Measurements from ENCODE around the gene PDE6D.
A peak's percentile ranks its signal among the peaks of the same experiment; 100 is the strongest.

The PDE6D gene

GRCh38 chr2:231786917-231787292 lies 5.8 kb upstream of the PDE6D start:
- no peak for TF ChIP-seq CTCF (IDR thresholded peaks at IDR 0.05; ENCODE audit: insufficient read depth, low read depth, low read length, missing control alignments)
- H3K4me3 ChIP-seq (ENCODE audit: low read depth, low read length): peak overlapping the region; percentile 85
- no peak for DNase-seq (ENCODE audit: low read depth)

- TF ChIP-seq CTCF (IDR thresholded peaks at IDR 0.05; ENCODE audit: insufficient read depth, low read depth, low read length, missing control alignments): peak; percentile 43
- peak within 1 kb of the TSS; percentile 85 for H3K4me3 ChIP-seq (ENCODE audit: low read depth, low read length)
- peak; percentile 92 for DNase-seq (ENCODE audit: low read depth)
These were observed 5.3 kb upstream of the PDE6D start, which contains the start of gene COPS7B for GRCh38 chr2:231786177-231786916. Gene COPS7B, plus strand, starts transcription at chr2:231786445. Its CDS starts 2,126 bp downstream, at chr2:231788571.

GRCh38 chr2:231785822-231786176 lies 4.7 kb upstream of the PDE6D start:
- H3K4me3 ChIP-seq (ENCODE audit: low read depth, low read length): peak overlapping the region; percentile 85
- no peak for DNase-seq (ENCODE audit: low read depth)
- TF ChIP-seq CTCF (IDR thresholded peaks at IDR 0.05; ENCODE audit: insufficient read depth, low read depth, low read length, missing control alignments): no peak

- peak; percentile 45 for DNase-seq (ENCODE audit: low read depth)
- TF ChIP-seq CTCF (IDR thresholded peaks at IDR 0.05; ENCODE audit: insufficient read depth, low read depth, low read length, missing control alignments): no peak
- peak overlapping the region; percentile 85 for H3K4me3 ChIP-seq (ENCODE audit: low read depth, low read length)
These were observed 4.3 kb upstream of the PDE6D start for GRCh38 chr2:231785413-231785812.

- DNase-seq (ENCODE audit: low read depth): peak; percentile 62
- no peak for TF ChIP-seq CTCF (IDR thresholded peaks at IDR 0.05; ENCODE audit: insufficient read depth, low read depth, low read length, missing control alignments)
- peak overlapping the region; percentile 83 for H3K4me3 ChIP-seq (ENCODE audit: low read depth, low read length)
These were observed 980 bp upstream of the PDE6D start for GRCh38 chr2:231781798-231782726.

GRCh38 chr2:231780123-231780908 lies 766 bp downstream of the PDE6D start:
- peak; percentile 23 for DNase-seq (ENCODE audit: low read depth)
- H3K4me3 ChIP-seq (ENCODE audit: low read depth, low read length): peak overlapping the region; percentile 83
- no peak for TF ChIP-seq CTCF (IDR thresholded peaks at IDR 0.05; ENCODE audit: insufficient read depth, low read depth, low read length, missing control alignments)

Data from GM12865 (cell line).